ENCODE results near the gene DCAF5. TPM values are rescaled to one million over a fixed set of nuclear protein-coding genes. Genes with fewer than 3 reads are reported as not detected.

DCAF5 gene
- total and polyA plus RNA-seq, 2 of the 8 experiments (the other 6 are each of a cell fraction or from before 2014, with no cell fraction given), result 24.3 to 31.0 TPM

- TF ChIP-seq CHD7 (IDR thresholded peaks at IDR 0.05; ENCODE audit: insufficient replicate concordance, low read length) (no peak), CHD2 (IDR thresholded peaks at IDR 0.05; ENCODE audit: low read length) (no peak), GTF2F1 (IDR thresholded peaks at IDR 0.05; ENCODE audit: borderline replicate concordance, low read depth, low read length) (no peak), TAF1 (IDR thresholded peaks at IDR 0.05; ENCODE audit: low read depth, low read length) (no peak), MAX (IDR thresholded peaks at IDR 0.05) (no peak)
Observed at GRCh38 chr14:69175130-69175529, 22.2 kb upstream of the DCAF5 start (continued).
